ENCODE data around the gene SYTL2.
A peak's percentile ranks its signal among the peaks of the same experiment; 100 is the strongest.

Gene SYTL2

GRCh38 chr11:85823816-85824215 lies 12.9 kb upstream of the SYTL2 start:
- H3K4me1 ChIP-seq (ENCODE audit: insufficient read depth, low read length), result no peaks in the 10 kb centered on the region
- no peaks in the 10 kb centered on the region for H3K36me3 ChIP-seq (ENCODE audit: insufficient read depth, low read depth, low read length)
- H3K9ac ChIP-seq (ENCODE audit: low read depth, low read length), result no peak overlapping the region
- no peaks in the 10 kb centered on the region for H3K27me3 ChIP-seq (ENCODE audit: insufficient read depth, low read length)
- H3K4me3 ChIP-seq (ENCODE audit: low read length), result no peak overlapping the region
- H3K9me3 ChIP-seq (ENCODE audit: insufficient read depth, low read depth, low read length), result no peaks in the 10 kb centered on the region
- H3K27ac ChIP-seq (ENCODE audit: low read length), result no peak overlapping the region

- H3K9ac ChIP-seq (ENCODE audit: low read depth, low read length), result no peak overlapping the region
- H3K4me1 ChIP-seq (ENCODE audit: insufficient read depth, low read length), result no peaks in the 10 kb centered on the region
- no peak overlapping the region for H3K4me3 ChIP-seq (ENCODE audit: low read length)
- no peaks in the 10 kb centered on the region for H3K9me3 ChIP-seq (ENCODE audit: insufficient read depth, low read depth, low read length)
- H3K27me3 ChIP-seq (ENCODE audit: insufficient read depth, low read length), result no peaks in the 10 kb centered on the region
- H3K36me3 ChIP-seq (ENCODE audit: insufficient read depth, low read depth, low read length), result no peaks in the 10 kb centered on the region
- H3K27ac ChIP-seq (ENCODE audit: low read length), result no peak overlapping the region
Observed at GRCh38 chr11:85822814-85823213, 11.9 kb upstream of the SYTL2 start.

GRCh38 chr11:85821636-85822035 lies 10.7 kb upstream of the SYTL2 start:
- Histone ChIP-seq H3K36me3 (ENCODE audit: insufficient read depth, low read depth, low read length) (no peaks in the 10 kb centered on the region), H3K27me3 (ENCODE audit: insufficient read depth, low read length) (no peaks in the 10 kb centered on the region), H3K27ac (ENCODE audit: low read length) (no peak overlapping the region), H3K9me3 (ENCODE audit: insufficient read depth, low read depth, low read length) (no peaks in the 10 kb centered on the region), H3K4me3 (ENCODE audit: low read length) (no peak overlapping the region), H3K9ac (ENCODE audit: low read depth, low read length) (no peak overlapping the region), H3K4me1 (ENCODE audit: insufficient read depth, low read length) (no peaks in the 10 kb centered on the region)

GRCh38 chr11:85819441-85819840 lies 8.5 kb upstream of the SYTL2 start:
- Histone ChIP-seq H3K9me3 (ENCODE audit: insufficient read depth, low read depth, low read length) (no peaks in the 10 kb centered on the region), H3K4me1 (ENCODE audit: insufficient read depth, low read length) (no peaks in the 10 kb centered on the region), H3K27me3 (ENCODE audit: insufficient read depth, low read length) (no peaks in the 10 kb centered on the region), H3K9ac (ENCODE audit: low read depth, low read length) (no peak overlapping the region), H3K36me3 (ENCODE audit: insufficient read depth, low read depth, low read length) (no peaks in the 10 kb centered on the region), H3K27ac (ENCODE audit: low read length) (no peak overlapping the region), H3K4me3 (ENCODE audit: low read length) (no peak overlapping the region)

GRCh38 chr11:85815186-85815931 lies 4.4 kb upstream of the SYTL2 start:
- Histone ChIP-seq H3K9me3 (ENCODE audit: insufficient read depth, low read depth, low read length) (no peaks in the 10 kb centered on the region), H3K27ac (ENCODE audit: low read length) (no peak overlapping the region), H3K9ac (ENCODE audit: low read depth, low read length) (no peak overlapping the region), H3K4me3 (ENCODE audit: low read length) (no peak overlapping the region), H3K27me3 (ENCODE audit: insufficient read depth, low read length) (peaks cover 29% of the 10 kb centered on the region), H3K36me3 (ENCODE audit: insufficient read depth, low read depth, low read length) (no peaks in the 10 kb centered on the region), H3K4me1 (ENCODE audit: insufficient read depth, low read length) (no peaks in the 10 kb centered on the region)

DNA sequence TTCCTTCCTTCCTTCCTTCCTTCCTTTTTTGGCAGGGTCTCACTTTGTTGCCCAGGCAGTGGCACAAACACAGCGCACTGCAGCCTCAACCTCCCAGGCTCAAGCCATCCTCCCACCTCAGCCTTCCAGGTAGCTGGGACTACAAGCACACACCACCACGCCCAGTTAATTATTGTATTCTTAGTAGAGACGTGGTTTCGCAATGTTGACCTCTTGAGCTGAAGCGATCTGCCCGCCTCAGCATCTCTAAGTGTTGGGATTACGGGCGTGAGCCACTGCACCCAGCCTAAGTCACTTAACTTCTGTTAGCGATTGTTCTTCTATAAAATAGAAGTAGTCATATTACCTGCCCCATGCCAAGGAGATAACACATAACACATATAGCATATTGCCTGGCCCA lies 2.8 kb upstream of the SYTL2 start:
- Histone ChIP-seq H3K9me3 (ENCODE audit: insufficient read depth, low read depth, low read length) (no peaks in the 10 kb centered on the region), H3K4me3 (ENCODE audit: low read length) (no peak overlapping the region), H3K27ac (ENCODE audit: low read length) (no peak overlapping the region), H3K36me3 (ENCODE audit: insufficient read depth, low read depth, low read length) (no peaks in the 10 kb centered on the region), H3K9ac (ENCODE audit: low read depth, low read length) (no peak overlapping the region), H3K4me1 (ENCODE audit: insufficient read depth, low read length) (no peaks in the 10 kb centered on the region), H3K27me3 (ENCODE audit: insufficient read depth, low read length) (peaks cover 46% of the 10 kb centered on the region)

- H3K36me3 ChIP-seq (ENCODE audit: insufficient read depth, low read depth, low read length), result no peaks in the 10 kb centered on the region
- 0 out of 2 replicates have a peak, but pooled peaks cover 3% of the 10 kb centered on the region for H3K4me1 ChIP-seq (ENCODE audit: insufficient read depth, low read length)
- H3K9ac ChIP-seq (ENCODE audit: low read depth, low read length), result no peak overlapping the region; the same call in 1 of the 2 replicates
- H3K27ac ChIP-seq (ENCODE audit: low read length), result no peak overlapping the region
- H3K9me3 ChIP-seq (ENCODE audit: insufficient read depth, low read depth, low read length), result no peaks in the 10 kb centered on the region
- H3K4me3 ChIP-seq (ENCODE audit: low read length), result peak overlapping the region; percentile 84
- H3K27me3 ChIP-seq (ENCODE audit: insufficient read depth, low read length), result peaks cover 46% of the 10 kb centered on the region
Observed at GRCh38 chr11:85811624-85812023, 683 bp upstream of the SYTL2 start.

DNA sequence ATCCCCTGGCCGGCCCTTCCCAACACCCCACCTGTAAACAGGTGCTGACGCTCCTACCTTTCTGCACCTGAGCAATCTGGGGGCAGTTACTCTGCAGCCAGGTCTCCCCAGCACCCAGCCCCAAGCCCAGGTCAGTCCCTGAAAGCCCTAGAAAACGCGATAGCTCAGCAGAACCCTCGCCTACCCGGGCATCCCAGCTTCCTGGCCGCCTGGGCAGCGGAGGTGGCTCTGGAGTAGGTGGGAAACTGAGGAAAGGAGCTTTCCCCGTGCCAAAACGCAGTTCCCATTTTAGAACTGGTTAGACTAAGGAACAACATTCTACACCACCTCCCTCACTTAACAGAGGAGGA lies 445 bp downstream of the SYTL2 start:
- H3K4me3 ChIP-seq (ENCODE audit: low read length), result peak overlapping the region; percentile 84
- no peak overlapping the region for H3K27ac ChIP-seq (ENCODE audit: low read length)
- H3K4me1 ChIP-seq (ENCODE audit: insufficient read depth, low read length), result 0 out of 2 replicates have a peak, but pooled peaks cover 3% of the 10 kb centered on the region
- peaks cover 46% of the 10 kb centered on the region for H3K27me3 ChIP-seq (ENCODE audit: insufficient read depth, low read length)
- no peaks in the 10 kb centered on the region for H3K9me3 ChIP-seq (ENCODE audit: insufficient read depth, low read depth, low read length)
- no peaks in the 10 kb centered on the region for H3K36me3 ChIP-seq (ENCODE audit: insufficient read depth, low read depth, low read length)
- no peak overlapping the region; the same call in 1 of the 2 replicates for H3K9ac ChIP-seq (ENCODE audit: low read depth, low read length)

DNA sequence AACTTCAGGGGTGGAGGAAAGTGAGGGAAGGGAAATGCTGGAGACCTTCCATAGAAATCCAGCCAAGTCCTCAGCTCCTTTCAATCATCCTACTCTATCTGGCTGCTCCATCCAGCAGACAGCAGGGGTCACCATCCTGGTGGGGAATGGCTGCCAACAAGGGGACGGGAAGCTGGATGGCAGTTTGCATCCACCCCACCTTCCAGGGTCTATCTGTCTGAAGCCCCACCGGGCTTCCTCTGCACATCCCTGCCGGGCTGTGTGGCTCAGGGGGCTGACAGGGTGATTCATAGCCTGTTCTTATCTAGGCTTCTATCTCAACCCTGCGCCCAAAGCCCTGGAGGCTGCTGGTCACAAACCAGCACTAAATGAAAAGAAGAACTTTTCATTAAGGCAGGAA lies 1.1 kb downstream of the SYTL2 start:
- Histone ChIP-seq H3K9me3 (ENCODE audit: insufficient read depth, low read depth, low read length) (no peaks in the 10 kb centered on the region), H3K4me3 (ENCODE audit: low read length) (peak overlapping the region; percentile 84), H3K4me1 (ENCODE audit: insufficient read depth, low read length) (0 out of 2 replicates have a peak, but pooled peaks cover 3% of the 10 kb centered on the region), H3K27ac (ENCODE audit: low read length) (no peak overlapping the region), H3K27me3 (ENCODE audit: insufficient read depth, low read length) (peaks cover 46% of the 10 kb centered on the region), H3K9ac (ENCODE audit: low read depth, low read length) (no peak overlapping the region), H3K36me3 (ENCODE audit: insufficient read depth, low read depth, low read length) (no peaks in the 10 kb centered on the region)

DNA sequence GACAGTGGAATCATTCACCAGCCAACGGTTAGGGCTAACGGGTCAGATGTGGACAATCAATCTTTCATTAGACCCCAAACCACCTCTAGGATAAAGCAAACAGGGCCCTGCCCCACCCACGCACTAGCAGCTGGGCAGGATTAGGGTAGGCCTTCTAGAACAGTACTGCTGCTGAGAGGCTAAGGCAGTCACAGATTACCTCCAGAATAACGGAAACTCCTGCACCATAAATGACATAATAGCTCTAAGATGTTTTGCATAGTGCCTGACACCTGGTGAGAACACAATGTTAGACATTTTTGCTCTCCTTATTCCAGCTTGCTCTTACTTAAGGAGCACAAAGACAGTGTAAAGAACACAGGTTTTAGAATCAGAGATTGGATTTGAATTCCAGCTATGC lies 1.8 kb downstream of the SYTL2 start:
- H3K9ac ChIP-seq (ENCODE audit: low read depth, low read length), result no peak overlapping the region
- H3K9me3 ChIP-seq (ENCODE audit: insufficient read depth, low read depth, low read length), result no peaks in the 10 kb centered on the region
- H3K4me3 ChIP-seq (ENCODE audit: low read length), result no peak overlapping the region
- H3K27me3 ChIP-seq (ENCODE audit: insufficient read depth, low read length), result peaks cover 46% of the 10 kb centered on the region
- no peaks in the 10 kb centered on the region for H3K36me3 ChIP-seq (ENCODE audit: insufficient read depth, low read depth, low read length)
- H3K27ac ChIP-seq (ENCODE audit: low read length), result no peak overlapping the region
- 0 out of 2 replicates have a peak, but pooled peaks cover 3% of the 10 kb centered on the region for H3K4me1 ChIP-seq (ENCODE audit: insufficient read depth, low read length)

- Histone ChIP-seq H3K9ac (ENCODE audit: low read depth, low read length) (no peak overlapping the region), H3K27me3 (ENCODE audit: insufficient read depth, low read length) (peaks cover 30% of the 10 kb centered on the region), H3K4me1 (ENCODE audit: insufficient read depth, low read length) (0 out of 2 replicates have a peak, but pooled peaks cover 3% of the 10 kb centered on the region), H3K27ac (ENCODE audit: low read length) (no peak overlapping the region), H3K36me3 (ENCODE audit: insufficient read depth, low read depth, low read length) (no peaks in the 10 kb centered on the region), H3K9me3 (ENCODE audit: insufficient read depth, low read depth, low read length) (no peaks in the 10 kb centered on the region), H3K4me3 (ENCODE audit: low read length) (no peak overlapping the region)
Observed at GRCh38 chr11:85806876-85807275, 4.1 kb downstream of the SYTL2 start.

GRCh38 chr11:85806016-85806415 lies 4.9 kb downstream of the SYTL2 start:
- Histone ChIP-seq H3K9me3 (ENCODE audit: insufficient read depth, low read depth, low read length) (no peaks in the 10 kb centered on the region), H3K27ac (ENCODE audit: low read length) (no peak overlapping the region), H3K9ac (ENCODE audit: low read depth, low read length) (no peak overlapping the region)

More at GRCh38 chr11:85806016-85806415, 4.9 kb downstream of the SYTL2 start:
- H3K27me3 ChIP-seq (ENCODE audit: insufficient read depth, low read length), result peaks cover 22% of the 10 kb centered on the region
- no peaks in the 10 kb centered on the region for H3K36me3 ChIP-seq (ENCODE audit: insufficient read depth, low read depth, low read length)
- H3K4me1 ChIP-seq (ENCODE audit: insufficient read depth, low read length), result 0 out of 2 replicates have a peak, but pooled peaks cover 3% of the 10 kb centered on the region
- no peak overlapping the region for H3K4me3 ChIP-seq (ENCODE audit: low read length)
